ENCODE results near the gene MPP4. TPM values are rescaled to one million over a fixed set of nuclear protein-coding genes. Genes with fewer than 3 reads are reported as not detected.

MPP4 gene
- total and polyA plus RNA-seq, 4 donors: 0.02 to 0.25 (median 0.07) TPM; not detected in 1

GRCh38 chr2:201704536-201704935, 6.1 kb upstream of the MPP4 start:
- Histone ChIP-seq H3K4me3 (ENCODE audit: low read depth in 1 of 3, low read length in 3 of 3) (no peak overlapping the region), H3K4me1 (ENCODE audit: control insufficient read depth in 4 of 4, insufficient read depth in 4 of 4, low read length in 3 of 4) (peaks cover 0 to 2% (median 0%) of the 10 kb centered on the region in 4 donors), H3K27me3 (ENCODE audit: control insufficient read depth in 4 of 4, insufficient read depth in 4 of 4, low read length in 3 of 4) (no peaks in the 10 kb centered on the region), H3K9me3 (ENCODE audit: control insufficient read depth in 4 of 4, low read length in 3 of 4) (no peaks in the 10 kb centered on the region), H3K36me3 (ENCODE audit: control insufficient read depth in 4 of 4, insufficient read depth in 3 of 4, low read depth in 1 of 4, low read length in 3 of 4) (peaks cover 7 to 58% (median 53%) of the 10 kb centered on the region in 4 donors), H3K27ac (ENCODE audit: low read depth in 1 of 2, low read length in 2 of 2) (no peak overlapping the region), H3K9ac (ENCODE audit: low read depth in 1 of 2, low read length in 2 of 2) (no peak overlapping the region)
- 94% methylated on average over 5 of the region's 5 CpGs for WGBS
- TF ChIP-seq CTCF (IDR thresholded peaks at IDR 0.05; ENCODE audit: low read depth, low read length, missing input control) (no peak), RAD21 (IDR thresholded peaks at IDR 0.05) (no peak), EGR1 (IDR thresholded peaks at IDR 0.05; ENCODE audit: low read depth in 2 of 2) (no peak), REST (IDR thresholded peaks at IDR 0.05) (no peak), SP1 (IDR thresholded peaks at IDR 0.05) (no peak), NR2F2 (IDR thresholded peaks at IDR 0.05) (no peak), HNF4A (conservative IDR thresholded peaks at IDR 0.05) (no peak), TAF1 (conservative IDR thresholded peaks at IDR 0.05) (no peak), ZBTB33 (IDR thresholded peaks at IDR 0.05) (no peak), HNF4G (IDR thresholded peaks at IDR 0.05) (no peak), JUND (IDR thresholded peaks at IDR 0.05) (no peak), FOXA1 (IDR thresholded peaks at IDR 0.05) (no peak), FOXA2 (IDR thresholded peaks at IDR 0.05) (no peak), YY1 (IDR thresholded peaks at IDR 0.05) (no peak), MAX (IDR thresholded peaks at IDR 0.05) (no peak), GABPA (IDR thresholded peaks at IDR 0.05 in 1 of 2, conservative IDR thresholded peaks at IDR 0.05 in 1 of 2) (no peak)
- DNase-seq (ENCODE audit: low spot score): no peak

GRCh38 chr2:201701646-201702045, 3.2 kb upstream of the MPP4 start:
- DNase-seq (ENCODE audit: low spot score): no peak
- H3K36me3 ChIP-seq (ENCODE audit: control insufficient read depth in 4 of 4, insufficient read depth in 3 of 4, low read depth in 1 of 4, low read length in 3 of 4): peaks cover 8 to 42% (median 34%) of the 10 kb centered on the region in 4 donors
- H3K9me3 ChIP-seq (ENCODE audit: control insufficient read depth in 4 of 4, low read length in 3 of 4): no peaks in the 10 kb centered on the region
- H3K27me3 ChIP-seq (ENCODE audit: control insufficient read depth in 4 of 4, insufficient read depth in 4 of 4, low read length in 3 of 4): no peaks in the 10 kb centered on the region
- H3K27ac ChIP-seq (ENCODE audit: low read depth in 1 of 2, low read length in 2 of 2): no peak overlapping the region
- WGBS: 99% methylated on average over 1 of the region's 1 CpG
- H3K4me1 ChIP-seq (ENCODE audit: control insufficient read depth in 4 of 4, insufficient read depth in 4 of 4, low read length in 3 of 4): peaks cover 0 to 2% (median 0%) of the 10 kb centered on the region in 4 donors
- H3K9ac ChIP-seq (ENCODE audit: low read depth in 1 of 2, low read length in 2 of 2): no peak overlapping the region
- no peak overlapping the region for H3K4me3 ChIP-seq (ENCODE audit: low read depth in 1 of 3, low read length in 3 of 3)
- no peak for TF ChIP-seq TAF1 (conservative IDR thresholded peaks at IDR 0.05)
- TF ChIP-seq HNF4A (conservative IDR thresholded peaks at IDR 0.05): no peak
- TF ChIP-seq CTCF (IDR thresholded peaks at IDR 0.05; ENCODE audit: low read depth, low read length, missing input control): no peak
- no peak for TF ChIP-seq JUND (IDR thresholded peaks at IDR 0.05)
- no peak for TF ChIP-seq ZBTB33 (IDR thresholded peaks at IDR 0.05)
- TF ChIP-seq NR2F2 (IDR thresholded peaks at IDR 0.05): no peak
- TF ChIP-seq SP1 (IDR thresholded peaks at IDR 0.05): no peak
- TF ChIP-seq REST (IDR thresholded peaks at IDR 0.05): no peak

Measured in liver (tissue), 9 donors.